Karpas-422 (cell line): ENCODE data around the gene SAP30. TPM values are rescaled to one million over a fixed set of nuclear protein-coding genes. Genes with fewer than 3 reads are reported as not detected.

Experiments used
- DNase-seq: peaks from one replicate; pipeline ENCODE4 v3.0.0-alpha.2; 2015
- H2AFZ ChIP-seq: fragments of 200-600 bp; sonication (generic); 2 replicates; pipeline ENCODE4 v1.6.1; 2014; ENCODE audit warnings: antibody characterized with exemption, low read length, mixed read lengths
- H3K27ac ChIP-seq: fragments of 200-600 bp; sonication (generic); 2 replicates; pipeline ENCODE4 v1.5.1; 2014; ENCODE audit warnings: mild to moderate bottlenecking, low read length, moderate library complexity
- H3K27me3 ChIP-seq: fragments of 200-600 bp; sonication (generic); 2 replicates; pipeline ENCODE4 v1.6.1; 2014; ENCODE audit warnings: low read length, mixed read lengths
- H3K36me3 ChIP-seq: fragments of 200-600 bp; sonication (generic); 2 replicates; pipeline ENCODE4 v1.6.1; 2014; ENCODE audit warnings: low read length, mixed read lengths; ENCODE audit not compliant: insufficient read depth
- H3K4me1 ChIP-seq: fragments of 200-600 bp; sonication (generic); 2 replicates; pipeline ENCODE4 v1.6.1; 2014; ENCODE audit warnings: mild to moderate bottlenecking, low read length, mixed read lengths
- H3K4me2 ChIP-seq: fragments of 200-600 bp; sonication (generic); 2 replicates; pipeline ENCODE4 v1.6.1; 2014; ENCODE audit warnings: low read length, low read depth, mild to moderate bottlenecking; ENCODE audit not compliant: poor library complexity, severe bottlenecking
- H3K4me3 ChIP-seq: fragments of 200-600 bp; sonication (generic); 2 replicates; pipeline ENCODE4 v1.5.1; 2014; ENCODE audit warnings: mild to moderate bottlenecking, antibody characterized with exemption, low read length, mixed read lengths
- H3K79me2 ChIP-seq: fragments of 200-600 bp; sonication (generic); 2 replicates; pipeline ENCODE4 v1.6.1; 2014; ENCODE audit warnings: mild to moderate bottlenecking, low read length, mixed read lengths
- H3K9ac ChIP-seq: fragments of 200-600 bp; sonication (generic); 2 replicates; pipeline ENCODE4 v1.6.0; 2014; ENCODE audit warnings: low read length
- H3K9me2 ChIP-seq: fragments of 200-600 bp; sonication (generic), shearing (Covaris generic); replicated peaks from 2 replicates; pipeline ENCODE4 v1.6.0; 2014; ENCODE audit warnings: mild to moderate bottlenecking, low read length, moderate library complexity; ENCODE audit not compliant: insufficient read depth
- H3K9me3 ChIP-seq: fragments of 300-700, 200-600 bp; sonication (generic); 2 replicates; pipeline ENCODE4 v1.6.1; 2014; ENCODE audit warnings: low read length, mixed read lengths
- H4K20me1 ChIP-seq: fragments of 200-600 bp; sonication (generic); 2 replicates; pipeline ENCODE4 v1.6.1; 2014; ENCODE audit warnings: mild to moderate bottlenecking, antibody characterized with exemption, low read length, low read depth; ENCODE audit not compliant: insufficient read depth
- total RNA-seq: library from RNA; depleted of rRNA; stranded (reverse); fragments of >200 nt; shearing (Covaris generic); gene quantifications from 2 replicates; pipeline ENCODE4 v1.2.3, GENCODE V29; 2014; ENCODE audit warnings: low replicate concordance

The SAP30 gene
- total RNA-seq, 1 experiment from 2014 or later = 2.0 TPM

DNA sequence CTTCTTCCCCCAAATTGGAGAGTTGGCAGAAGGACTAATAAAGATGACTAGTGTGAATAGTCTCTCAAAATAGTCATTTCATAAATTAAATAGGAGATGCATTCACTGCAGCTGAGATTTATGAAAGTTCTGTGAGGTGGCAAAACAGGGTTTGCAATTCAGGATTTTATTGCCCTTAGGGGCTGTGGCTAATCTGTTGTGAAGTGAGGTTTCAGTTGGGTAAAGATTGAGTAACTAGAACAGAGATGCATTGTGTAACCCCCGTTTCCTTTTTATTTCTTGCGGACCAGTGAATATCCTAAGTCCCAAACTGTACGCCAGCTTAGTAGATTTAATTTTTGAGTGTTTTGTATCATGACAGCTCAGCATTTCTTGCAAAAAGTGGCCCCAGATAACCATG lies 44.3 kb downstream of the SAP30 start:
- H3K9me2 ChIP-seq = no peaks in the 10 kb centered on the region
- H3K27me3 ChIP-seq = no peaks in the 10 kb centered on the region
- H2AFZ ChIP-seq = no peak overlapping the region
- no peak overlapping the region for H3K9ac ChIP-seq
- no peak overlapping the region for H3K4me2 ChIP-seq
- H3K9me3 ChIP-seq = no peaks in the 10 kb centered on the region
- DNase-seq = no peak
- no peaks in the 10 kb centered on the region for H3K79me2 ChIP-seq
- no peak overlapping the region for H3K27ac ChIP-seq
- no peaks in the 10 kb centered on the region for H3K36me3 ChIP-seq
- no peak overlapping the region for H3K4me3 ChIP-seq
- no peaks in the 10 kb centered on the region for H4K20me1 ChIP-seq
- no peaks in the 10 kb centered on the region for H3K4me1 ChIP-seq

GRCh38 chr4:173415885-173416653 lies 45.3 kb downstream of the SAP30 start:
- no peak overlapping the region for H3K4me2 ChIP-seq
- H3K27me3 ChIP-seq = no peaks in the 10 kb centered on the region
- H3K9me3 ChIP-seq = no peaks in the 10 kb centered on the region
- H2AFZ ChIP-seq = no peak overlapping the region
- no peaks in the 10 kb centered on the region for H3K79me2 ChIP-seq
- H3K4me1 ChIP-seq = no peaks in the 10 kb centered on the region
- H3K4me3 ChIP-seq = no peak overlapping the region
- H4K20me1 ChIP-seq = no peaks in the 10 kb centered on the region
- no peak for DNase-seq
- no peak overlapping the region for H3K9ac ChIP-seq
- H3K27ac ChIP-seq = no peak overlapping the region
- H3K9me2 ChIP-seq = no peaks in the 10 kb centered on the region
- no peaks in the 10 kb centered on the region for H3K36me3 ChIP-seq

DNA sequence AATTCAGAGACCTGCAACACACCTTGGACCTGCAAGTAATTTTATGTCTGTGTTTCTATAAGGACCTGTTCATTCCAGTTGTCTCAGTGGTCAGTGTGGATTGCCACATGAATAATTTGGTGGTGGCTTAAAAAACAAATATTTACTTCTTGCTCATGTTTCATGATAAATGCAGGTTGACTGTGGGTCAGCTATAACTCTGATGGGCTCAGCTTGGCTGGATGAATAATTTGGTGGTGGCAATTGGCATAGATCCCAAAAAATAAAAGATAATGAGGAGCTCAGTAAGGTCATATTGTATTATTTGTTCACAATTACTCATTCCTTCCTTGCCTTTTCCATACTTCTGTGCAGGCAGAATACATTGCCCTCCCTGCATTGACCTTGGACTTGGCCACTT lies 47.1 kb downstream of the SAP30 start:
- no peaks in the 10 kb centered on the region for H4K20me1 ChIP-seq
- no peaks in the 10 kb centered on the region for H3K79me2 ChIP-seq
- no peak overlapping the region for H3K27ac ChIP-seq
- no peaks in the 10 kb centered on the region for H3K27me3 ChIP-seq
- H3K4me3 ChIP-seq = no peak overlapping the region
- DNase-seq = no peak
- H3K9me3 ChIP-seq = no peaks in the 10 kb centered on the region
- H3K36me3 ChIP-seq = no peaks in the 10 kb centered on the region
- no peak overlapping the region for H3K4me2 ChIP-seq
- no peaks in the 10 kb centered on the region for H3K4me1 ChIP-seq
- H3K9ac ChIP-seq = no peak overlapping the region
- H3K9me2 ChIP-seq = no peaks in the 10 kb centered on the region
- H2AFZ ChIP-seq = no peak overlapping the region

DNA sequence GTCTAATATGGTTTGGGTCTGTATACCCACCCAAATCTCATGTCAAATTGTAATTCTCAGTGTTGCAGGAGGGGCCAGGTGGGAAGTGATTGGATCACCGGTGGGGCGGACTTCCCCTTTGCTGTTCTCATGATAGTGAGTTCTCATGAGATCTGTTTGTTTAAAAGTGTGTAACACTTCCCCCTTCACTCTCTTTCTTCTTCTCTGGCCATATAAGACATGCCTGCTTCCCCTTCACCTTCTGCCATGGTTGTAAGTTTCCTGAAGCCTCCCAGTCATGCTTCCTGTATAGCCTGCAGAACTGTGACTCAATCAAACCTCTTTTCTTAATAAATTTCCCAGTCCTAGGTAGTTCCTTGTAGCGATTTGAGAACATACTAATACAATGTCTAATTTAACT lies 47.9 kb downstream of the SAP30 start:
- Histone ChIP-seq H3K4me2 (no peak overlapping the region), H3K27ac (no peak overlapping the region), H3K27me3 (no peaks in the 10 kb centered on the region), H3K4me3 (no peak overlapping the region), H3K9ac (no peak overlapping the region), H3K79me2 (no peaks in the 10 kb centered on the region), H2AFZ (no peak overlapping the region), H4K20me1 (no peaks in the 10 kb centered on the region), H3K4me1 (no peaks in the 10 kb centered on the region), H3K9me2 (no peaks in the 10 kb centered on the region), H3K36me3 (no peaks in the 10 kb centered on the region), H3K9me3 (no peaks in the 10 kb centered on the region)
- DNase-seq = no peak

- no peak for DNase-seq
These were observed 49.6 kb downstream of the SAP30 start for GRCh38 chr4:173420324-173420752.

DNA sequence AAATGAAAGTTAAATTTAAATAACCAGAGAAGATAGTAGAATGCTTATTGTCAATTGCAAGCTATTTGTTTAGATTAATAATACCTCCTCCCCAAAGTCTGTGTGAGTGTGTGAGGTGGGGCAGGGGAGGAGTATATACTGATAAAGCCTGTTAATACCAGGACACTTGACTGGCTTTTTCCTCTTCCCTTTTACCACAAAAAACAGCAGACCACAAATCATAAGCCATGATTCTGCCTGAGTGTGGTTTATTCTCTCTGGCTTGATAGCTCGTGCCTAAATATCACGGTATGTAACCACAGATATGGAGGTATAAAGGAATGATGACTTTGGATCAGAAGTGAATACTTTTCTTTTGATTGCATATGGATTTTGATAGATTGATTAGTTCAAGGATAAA lies 50.0 kb downstream of the SAP30 start:
- H2AFZ ChIP-seq = no peak overlapping the region
- no peaks in the 10 kb centered on the region for H4K20me1 ChIP-seq
- no peak overlapping the region for H3K4me2 ChIP-seq
- no peak overlapping the region for H3K9ac ChIP-seq
- H3K9me2 ChIP-seq = no peaks in the 10 kb centered on the region
- H3K27me3 ChIP-seq = no peaks in the 10 kb centered on the region
- H3K4me1 ChIP-seq = no peaks in the 10 kb centered on the region
- DNase-seq = no peak
- H3K27ac ChIP-seq = no peak overlapping the region
- no peaks in the 10 kb centered on the region for H3K79me2 ChIP-seq
- no peaks in the 10 kb centered on the region for H3K36me3 ChIP-seq
- no peak overlapping the region for H3K4me3 ChIP-seq
- no peaks in the 10 kb centered on the region for H3K9me3 ChIP-seq

More at GRCh38 chr4:173420324-173420752, 49.6 kb downstream of the SAP30 start:
- no peak overlapping the region for H2AFZ ChIP-seq
- no peaks in the 10 kb centered on the region for H4K20me1 ChIP-seq
- H3K27ac ChIP-seq = no peak overlapping the region
- no peaks in the 10 kb centered on the region for H3K36me3 ChIP-seq
- H3K4me2 ChIP-seq = no peak overlapping the region
- H3K9ac ChIP-seq = no peak overlapping the region
- H3K9me3 ChIP-seq = no peaks in the 10 kb centered on the region
- H3K27me3 ChIP-seq = no peaks in the 10 kb centered on the region
- no peak overlapping the region for H3K4me3 ChIP-seq
- no peaks in the 10 kb centered on the region for H3K79me2 ChIP-seq
- no peaks in the 10 kb centered on the region for H3K4me1 ChIP-seq
- H3K9me2 ChIP-seq = no peaks in the 10 kb centered on the region

DNA sequence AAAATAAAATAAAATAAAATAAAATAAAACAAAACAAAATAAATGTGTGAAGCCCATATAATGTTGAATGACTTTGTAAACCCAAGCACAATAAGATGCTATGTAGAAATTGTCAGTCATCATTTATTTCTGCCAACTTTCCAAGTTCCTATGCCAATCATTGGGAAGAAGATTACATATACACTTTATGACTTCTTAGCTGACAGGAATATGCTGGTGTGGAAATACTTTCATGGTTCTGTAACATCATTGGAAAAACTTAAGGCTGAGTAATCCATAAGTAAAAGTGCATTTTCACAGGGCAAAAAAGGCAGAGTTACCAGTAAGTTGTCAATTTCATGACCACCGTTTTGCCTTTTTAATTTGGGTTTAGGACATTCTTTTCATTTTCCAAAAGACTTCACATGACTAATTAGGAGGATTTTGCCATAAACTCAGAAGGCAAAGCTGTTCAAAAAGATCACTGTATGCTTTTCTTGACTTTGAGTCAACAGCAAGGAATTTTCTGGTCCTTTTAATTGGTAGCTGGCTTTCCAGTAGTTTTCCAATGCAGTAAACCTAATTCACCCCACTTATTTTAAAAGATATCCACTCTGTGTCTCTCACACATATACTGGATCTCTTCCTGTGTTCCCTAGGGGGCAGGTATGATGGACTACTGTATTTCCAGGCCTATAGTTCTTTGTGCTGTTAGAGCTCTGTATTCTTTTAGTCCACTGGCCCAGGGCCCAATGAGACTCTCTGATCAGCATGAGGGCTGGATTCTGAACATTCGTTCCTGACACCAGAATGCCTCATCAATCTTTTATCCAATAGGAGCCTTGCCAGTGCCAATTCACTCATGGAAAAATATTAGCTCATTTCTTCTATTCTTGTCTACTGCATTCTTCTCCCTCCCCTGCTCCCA lies 54.4 kb downstream of the SAP30 start:
- no peak overlapping the region for H3K4me3 ChIP-seq
- H3K27ac ChIP-seq = no peak overlapping the region
- no peak overlapping the region for H2AFZ ChIP-seq
- no peaks in the 10 kb centered on the region for H3K36me3 ChIP-seq
- H3K9me2 ChIP-seq = no peaks in the 10 kb centered on the region
- no peaks in the 10 kb centered on the region for H3K27me3 ChIP-seq
- no peak overlapping the region for H3K4me2 ChIP-seq
- H3K4me1 ChIP-seq = no peaks in the 10 kb centered on the region
- DNase-seq = no peak
- no peak overlapping the region for H3K9ac ChIP-seq
- H3K9me3 ChIP-seq = no peaks in the 10 kb centered on the region
- H3K79me2 ChIP-seq = no peaks in the 10 kb centered on the region
- no peaks in the 10 kb centered on the region for H4K20me1 ChIP-seq

DNA sequence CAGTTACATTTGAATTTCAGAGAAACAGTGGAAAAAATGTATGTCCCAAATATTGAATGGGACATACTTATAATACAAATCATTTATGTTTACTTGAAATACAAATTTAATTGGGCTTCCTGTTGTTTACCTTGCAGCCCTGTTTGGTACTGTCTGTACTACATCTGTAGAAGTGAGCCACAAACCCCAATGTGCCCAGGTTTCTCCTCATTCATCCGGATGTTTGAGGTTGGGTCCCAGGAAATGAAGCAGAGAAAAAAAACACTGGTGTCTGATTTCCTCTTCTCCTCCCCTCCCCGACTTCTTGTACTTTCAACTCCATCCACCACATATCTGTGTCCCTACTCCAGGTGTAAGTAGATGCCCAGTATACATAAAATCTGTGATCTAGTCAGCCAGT lies 55.3 kb downstream of the SAP30 start:
- H3K27ac ChIP-seq = no peak overlapping the region
- no peak overlapping the region for H3K9ac ChIP-seq
- no peak for DNase-seq
- H3K9me2 ChIP-seq = no peaks in the 10 kb centered on the region
- no peak overlapping the region for H3K4me2 ChIP-seq
- no peaks in the 10 kb centered on the region for H3K79me2 ChIP-seq
- no peaks in the 10 kb centered on the region for H3K9me3 ChIP-seq
- H4K20me1 ChIP-seq = no peaks in the 10 kb centered on the region
- no peaks in the 10 kb centered on the region for H3K4me1 ChIP-seq
- no peaks in the 10 kb centered on the region for H3K27me3 ChIP-seq
- no peak overlapping the region for H3K4me3 ChIP-seq
- no peaks in the 10 kb centered on the region for H3K36me3 ChIP-seq
- no peak overlapping the region for H2AFZ ChIP-seq
